GM23338 (cell line): ENCODE measurements around the gene JMJD7. TPM values are rescaled to one million over a fixed set of nuclear protein-coding genes. Genes with fewer than 3 reads are reported as not detected.
A peak's percentile ranks its signal among the peaks of the same experiment; 100 is the strongest.

ENCODE experiments used
- ATAC-seq: fragments of 200-7000 bp; cut with Tn5 transposase; 3 replicates; pipeline ENCODE4 v1.9.1; 2020
- DNase-seq: peaks from one replicate; pipeline ENCODE4 v3.0.0-alpha.2; 2015; ENCODE audit warnings: low spot score
- H2AFZ ChIP-seq: fragments of 200-600 bp; sonication (generic); 2 replicates; pipeline ENCODE4 v1.8.0; 2016; ENCODE audit warnings: antibody characterized with exemption, mild to moderate bottlenecking, moderate library complexity
- H3F3A ChIP-seq: fragments of 200-600 bp; sonication (generic); replicated peaks from 2 replicates; pipeline ENCODE4 v1.8.0; 2017; ENCODE audit warnings: antibody characterized with exemption, mixed run types, low read depth
- H3K27ac ChIP-seq: fragments of 200-600 bp; sonication (generic); 2 replicates; pipeline ENCODE4 v1.6.1; 2016; ENCODE audit warnings: low read depth
- H3K27me3 ChIP-seq: fragments of 200-600 bp; sonication (generic); 2 replicates; pipeline ENCODE4 v1.8.0; 2016; ENCODE audit warnings: mild to moderate bottlenecking, mixed run types, moderate library complexity; ENCODE audit not compliant: insufficient read depth
- H3K36me3 ChIP-seq: fragments of 200-600 bp; sonication (generic); 2 replicates; pipeline ENCODE4 v1.8.0; 2016; ENCODE audit warnings: mild to moderate bottlenecking; ENCODE audit not compliant: insufficient read depth
- H3K4me1 ChIP-seq: fragments of 200-600 bp; sonication (generic); 2 replicates; pipeline ENCODE4 v1.8.0; 2016; ENCODE audit warnings: mild to moderate bottlenecking, moderate library complexity; ENCODE audit not compliant: insufficient read depth
- H3K4me2 ChIP-seq: fragments of 200-600 bp; sonication (generic); 2 replicates; pipeline ENCODE4 v1.7.1; 2017; ENCODE audit warnings: mixed run types
- H3K4me3 ChIP-seq: fragments of 200-600 bp; sonication (generic); 2 replicates; pipeline ENCODE4 v1.6.1; 2016; ENCODE audit warnings: mixed run types
- H3K79me2 ChIP-seq: fragments of 200-600 bp; sonication (generic); replicated peaks from 2 replicates; pipeline ENCODE4 v1.8.0; 2017; ENCODE audit warnings: mild to moderate bottlenecking; ENCODE audit not compliant: insufficient read depth
- H3K9me2 ChIP-seq: fragments of 200-600 bp; sonication (generic); 2 replicates; pipeline ENCODE4 v1.8.0; 2017; ENCODE audit not compliant: insufficient read depth
- H4K20me1 ChIP-seq: fragments of 200-600 bp; sonication (generic); replicated peaks from 2 replicates; pipeline ENCODE4 v1.8.0; 2017; ENCODE audit warnings: mild to moderate bottlenecking; ENCODE audit not compliant: insufficient read depth
- H3K27ac Mint-ChIP-seq: 2 replicates; pipeline ENCODE4 v1.8.0; 2020; ENCODE audit warnings: inconsistent platforms, mild to moderate bottlenecking, moderate library complexity, mixed read lengths
- H3K27me3 Mint-ChIP-seq: 3 replicates; pipeline ENCODE4 v1.8.0; 2022; ENCODE audit warnings: low read depth, mild to moderate bottlenecking, moderate library complexity, mixed read lengths, inconsistent platforms; ENCODE audit not compliant: insufficient read depth, poor library complexity
- H3K36me3 Mint-ChIP-seq: 3 replicates; pipeline ENCODE4 v1.8.0; 2021; ENCODE audit warnings: low read depth, mild to moderate bottlenecking, inconsistent platforms, moderate library complexity, mixed read lengths
- H3K4me1 Mint-ChIP-seq: 3 replicates; pipeline ENCODE4 v1.8.0; 2020; ENCODE audit warnings: mild to moderate bottlenecking, inconsistent platforms, mixed read lengths
- H3K4me3 Mint-ChIP-seq: 3 replicates; pipeline ENCODE4 v1.8.0; 2021; ENCODE audit warnings: moderate library complexity, mild to moderate bottlenecking, inconsistent platforms, mixed read lengths
- H3K9me3 Mint-ChIP-seq: 3 replicates; pipeline ENCODE4 v1.8.0; 2020; ENCODE audit warnings: moderate library complexity, mild to moderate bottlenecking, inconsistent platforms, mixed read lengths
- EZH2 ChIP-seq: fragments of 200-600 bp; sonication (generic); IDR thresholded peaks from one replicate; pipeline ENCODE4 v1.8.0; 2017; ENCODE audit warnings: antibody characterized with exemption, mild to moderate bottlenecking, low read depth; ENCODE audit not compliant: unreplicated experiment
- EZH2phosphoT487 ChIP-seq: fragments of 200-600 bp; sonication (generic); IDR thresholded peaks from one replicate; pipeline ENCODE4 v1.8.1; 2018; ENCODE audit warnings: antibody characterized with exemption; ENCODE audit not compliant: unreplicated experiment
- POLR2AphosphoS5 ChIP-seq: IDR thresholded peaks from 2 replicates; pipeline ENCODE4 v1.6.1; 2016; ENCODE audit warnings: antibody characterized with exemption, low read depth
- ZNF331 ChIP-seq: fragments of 250-450 bp; sonication (Bioruptor Pico); IDR thresholded peaks from 2 replicates; pipeline ENCODE4 v1.5.0; 2020; ENCODE audit warnings: low read depth, mild to moderate bottlenecking, moderate library complexity
- polyA plus RNA-seq: library from polyadenylated mRNA; unstranded; fragments of >200 nt; fragmentation: Nextera tagmentation; extraction: Ambion mirVana; gene quantifications from 2 replicates; pipeline ENCODE4 v1.2.1, GENCODE V29; 2016
- total RNA-seq: library from RNA; depleted of rRNA; stranded (reverse); fragments of >200 nt; shearing (Covaris generic); gene quantifications from 2 replicates; pipeline ENCODE4 v1.2.3, GENCODE V29; 2014
- TF ChIP-seq, protein P1 (sequence below): IDR thresholded peaks from one replicate; pipeline ENCODE4 v1.6.1; 2018; ENCODE audit warnings: antibody characterized with exemption; ENCODE audit not compliant: unreplicated experiment

JMJD7 gene
- total and polyA plus RNA-seq, 2 experiments from 2014 or later, result 8.5 to 9.2 TPM

DNA sequence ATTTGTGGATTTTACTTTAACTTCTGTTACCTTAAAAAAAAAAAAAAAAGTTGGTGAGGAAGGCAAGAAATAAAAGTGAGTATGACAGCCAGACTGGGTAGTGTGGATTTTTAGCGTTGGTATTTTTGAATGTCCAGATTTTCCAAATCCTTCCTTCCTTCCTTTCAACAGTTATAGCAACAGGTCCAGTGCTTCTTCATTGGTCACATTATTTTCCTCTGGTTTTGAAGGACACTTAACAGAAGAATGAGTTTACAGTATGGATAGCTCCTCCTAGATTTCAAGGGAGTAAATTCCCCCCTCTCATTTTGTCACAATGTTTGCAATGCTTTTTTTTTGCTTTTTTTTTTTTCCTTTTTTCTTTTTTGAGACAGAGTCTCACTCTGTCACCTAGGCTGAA is 47.2 kb upstream of the JMJD7 start:
- H3K36me3 Mint-ChIP-seq, result no peaks in the 10 kb centered on the region
- Histone ChIP-seq H3F3A (no peaks in the 10 kb centered on the region), H3K9me2 (no peaks in the 10 kb centered on the region), H3K27ac (no peak overlapping the region), H3K4me1 (peaks cover 14% of the 10 kb centered on the region), H3K36me3 (no peaks in the 10 kb centered on the region), H3K4me3 (no peak overlapping the region), H3K4me2 (no peak overlapping the region), H4K20me1 (no peaks in the 10 kb centered on the region), H2AFZ (no peak overlapping the region), H3K79me2 (peaks cover 30% of the 10 kb centered on the region), H3K27me3 (no peaks in the 10 kb centered on the region)
- H3K27me3 Mint-ChIP-seq, result peaks cover 4% of the 10 kb centered on the region
- ATAC-seq, result no peak
- no peak for DNase-seq
- no peak overlapping the region for H3K27ac Mint-ChIP-seq
- TF ChIP-seq EZH2phosphoT487 (no peak), POLR2AphosphoS5 (no peak)
- H3K4me1 Mint-ChIP-seq, result peaks cover 43% of the 10 kb centered on the region
- no peak overlapping the region for H3K4me3 Mint-ChIP-seq
- no peaks in the 10 kb centered on the region for H3K9me3 Mint-ChIP-seq

DNA sequence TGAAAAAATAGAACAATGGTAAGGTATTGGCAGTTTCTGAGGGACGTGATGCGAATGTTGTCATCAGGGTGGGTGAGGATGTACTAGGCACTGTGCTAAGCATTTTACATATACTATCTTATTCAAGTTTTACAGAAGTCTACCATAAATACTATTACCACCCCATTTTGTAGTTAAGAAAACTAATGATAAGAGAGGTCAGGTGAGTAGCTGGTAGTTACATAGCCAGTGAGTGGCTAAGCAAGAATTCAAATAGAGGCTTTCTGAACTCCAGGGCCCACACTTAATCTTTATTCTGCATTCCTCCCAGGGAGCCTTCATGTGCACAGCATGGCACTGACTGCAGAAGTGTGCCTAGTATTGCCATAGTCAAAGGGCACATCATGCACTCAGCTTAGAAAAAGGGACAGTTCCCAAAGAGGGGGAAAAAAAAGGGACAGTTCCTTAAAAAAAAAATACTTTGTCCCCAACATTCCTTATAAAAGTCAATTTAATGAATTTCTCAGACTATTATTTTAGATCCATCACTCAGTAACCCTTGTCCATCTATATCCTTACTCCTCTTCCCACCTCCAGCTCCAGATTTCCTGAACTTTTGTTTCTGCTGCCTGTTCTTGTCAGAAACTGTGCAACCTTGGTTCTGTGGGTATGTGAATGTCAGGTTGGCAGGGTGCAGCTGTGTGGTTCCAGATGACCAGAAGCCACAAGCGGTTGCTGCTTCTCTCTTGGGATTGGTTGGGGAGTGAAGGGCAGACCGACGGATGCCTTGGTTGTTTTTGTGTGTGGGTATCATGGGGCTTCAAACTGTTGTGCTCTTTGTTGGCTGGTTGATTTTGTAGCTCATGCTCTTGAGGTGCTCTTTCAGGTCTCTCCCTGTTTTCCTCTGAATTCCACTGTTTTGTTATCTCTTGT is 45.3 kb upstream of the JMJD7 start:
- ATAC-seq (peak; percentile 68), DNase-seq (no peak)
- no peaks in the 10 kb centered on the region for H3F3A ChIP-seq
- no peak overlapping the region for H3K4me2 ChIP-seq
- H4K20me1 ChIP-seq, result no peaks in the 10 kb centered on the region
- no peaks in the 10 kb centered on the region for H3K36me3 ChIP-seq
- H3K79me2 ChIP-seq, result peaks cover 22% of the 10 kb centered on the region; the same call in 1 of the 2 replicates
- H2AFZ ChIP-seq, result no peak overlapping the region
- no peak overlapping the region for H3K4me3 Mint-ChIP-seq
- no peaks in the 10 kb centered on the region for H3K36me3 Mint-ChIP-seq
- no peak overlapping the region for H3K27ac ChIP-seq
- peaks cover 2% of the 10 kb centered on the region for H3K27me3 Mint-ChIP-seq
- H3K4me1 ChIP-seq, result peaks cover 4% of the 10 kb centered on the region; the same call in 1 of the 2 replicates
- H3K27me3 ChIP-seq, result no peaks in the 10 kb centered on the region
- no peak overlapping the region for H3K27ac Mint-ChIP-seq
- H3K9me2 ChIP-seq, result no peaks in the 10 kb centered on the region
- H3K4me1 Mint-ChIP-seq, result peaks cover 32% of the 10 kb centered on the region
- no peaks in the 10 kb centered on the region for H3K9me3 Mint-ChIP-seq
- no peak for TF ChIP-seq EZH2phosphoT487
- H3K4me3 ChIP-seq, result no peak overlapping the region

DNA sequence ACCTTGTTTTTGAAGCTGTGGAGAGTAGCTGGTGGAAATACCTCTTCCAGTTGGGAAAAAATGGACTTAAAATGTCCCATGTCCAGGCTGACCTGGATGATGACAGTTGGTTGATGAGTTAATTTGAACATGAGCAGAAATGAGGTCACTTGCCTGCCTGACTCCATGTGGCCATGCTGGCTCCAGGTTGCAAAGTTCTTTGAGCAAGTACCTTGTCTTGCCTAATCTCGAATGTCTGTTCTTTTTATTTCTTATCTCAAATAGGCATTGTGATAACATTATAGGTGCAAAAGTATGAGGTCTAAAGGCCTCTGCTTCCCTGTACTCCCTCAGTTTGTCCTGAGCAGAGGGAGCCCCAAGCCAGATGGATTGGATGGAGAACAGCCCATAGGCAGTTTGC is 44.6 kb upstream of the JMJD7 start:
- no peaks in the 10 kb centered on the region for H3K36me3 Mint-ChIP-seq
- no peaks in the 10 kb centered on the region for H3K9me2 ChIP-seq
- no peak overlapping the region for H3K4me2 ChIP-seq
- peaks cover 2% of the 10 kb centered on the region for H3K27me3 Mint-ChIP-seq
- no peaks in the 10 kb centered on the region for H3K27me3 ChIP-seq
- H3K4me1 Mint-ChIP-seq, result peaks cover 30% of the 10 kb centered on the region
- H3K4me1 ChIP-seq, result peaks cover 6% of the 10 kb centered on the region; the same call in 1 of the 2 replicates
- no peaks in the 10 kb centered on the region for H4K20me1 ChIP-seq
- H3K27ac Mint-ChIP-seq, result no peak overlapping the region
- peaks cover 22% of the 10 kb centered on the region; the same call in 1 of the 2 replicates for H3K79me2 ChIP-seq
- H3K27ac ChIP-seq, result no peak overlapping the region
- ATAC-seq (no peak), DNase-seq (no peak)
- TF ChIP-seq, protein P1, sequence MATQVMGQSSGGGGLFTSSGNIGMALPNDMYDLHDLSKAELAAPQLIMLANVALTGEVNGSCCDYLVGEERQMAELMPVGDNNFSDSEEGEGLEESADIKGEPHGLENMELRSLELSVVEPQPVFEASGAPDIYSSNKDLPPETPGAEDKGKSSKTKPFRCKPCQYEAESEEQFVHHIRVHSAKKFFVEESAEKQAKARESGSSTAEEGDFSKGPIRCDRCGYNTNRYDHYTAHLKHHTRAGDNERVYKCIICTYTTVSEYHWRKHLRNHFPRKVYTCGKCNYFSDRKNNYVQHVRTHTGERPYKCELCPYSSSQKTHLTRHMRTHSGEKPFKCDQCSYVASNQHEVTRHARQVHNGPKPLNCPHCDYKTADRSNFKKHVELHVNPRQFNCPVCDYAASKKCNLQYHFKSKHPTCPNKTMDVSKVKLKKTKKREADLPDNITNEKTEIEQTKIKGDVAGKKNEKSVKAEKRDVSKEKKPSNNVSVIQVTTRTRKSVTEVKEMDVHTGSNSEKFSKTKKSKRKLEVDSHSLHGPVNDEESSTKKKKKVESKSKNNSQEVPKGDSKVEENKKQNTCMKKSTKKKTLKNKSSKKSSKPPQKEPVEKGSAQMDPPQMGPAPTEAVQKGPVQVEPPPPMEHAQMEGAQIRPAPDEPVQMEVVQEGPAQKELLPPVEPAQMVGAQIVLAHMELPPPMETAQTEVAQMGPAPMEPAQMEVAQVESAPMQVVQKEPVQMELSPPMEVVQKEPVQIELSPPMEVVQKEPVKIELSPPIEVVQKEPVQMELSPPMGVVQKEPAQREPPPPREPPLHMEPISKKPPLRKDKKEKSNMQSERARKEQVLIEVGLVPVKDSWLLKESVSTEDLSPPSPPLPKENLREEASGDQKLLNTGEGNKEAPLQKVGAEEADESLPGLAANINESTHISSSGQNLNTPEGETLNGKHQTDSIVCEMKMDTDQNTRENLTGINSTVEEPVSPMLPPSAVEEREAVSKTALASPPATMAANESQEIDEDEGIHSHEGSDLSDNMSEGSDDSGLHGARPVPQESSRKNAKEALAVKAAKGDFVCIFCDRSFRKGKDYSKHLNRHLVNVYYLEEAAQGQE, result no peak
- no peak for TF ChIP-seq EZH2
- no peak for TF ChIP-seq ZNF331 (CRISPR knock-in tag)
- H3K36me3 ChIP-seq, result no peaks in the 10 kb centered on the region
- no peaks in the 10 kb centered on the region for H3K9me3 Mint-ChIP-seq
- no peak overlapping the region for H3K4me3 Mint-ChIP-seq
- no peak overlapping the region for H3K4me3 ChIP-seq
- no peak overlapping the region for H2AFZ ChIP-seq
- H3F3A ChIP-seq, result no peaks in the 10 kb centered on the region
